B cell (primary cell): ENCODE data around the gene ZNF35. TPM values are rescaled to one million over a fixed set of nuclear protein-coding genes. Genes with fewer than 3 reads are reported as not detected.

Experiments
- ATAC-seq: fragments of 200-7000 bp; cut with Tn5 transposase; one replicate; pipeline ENCODE4 v1.10.0; 2021; ENCODE audit warnings: low read depth, mild to moderate bottlenecking, moderate number of reproducible peaks, moderate library complexity
- CTCF ChIA-PET: fragments of 350-600 bp; sonication (Branson Sonifier 250); formaldehyde crosslinking; loops from one replicate; lab custom pipeline; 2021; ENCODE audit warnings: antibody characterized with exemption, inconsistent platforms; lab: Charles Lee
- POLR2A ChIA-PET: fragments of 350-600 bp; sonication (Branson Sonifier 250); formaldehyde crosslinking; loops from one replicate; lab custom pipeline; 2021; ENCODE audit warnings: antibody characterized with exemption; lab: Charles Lee
- DNase-seq: peaks from one replicate; pipeline ENCODE4 v3.0.0; 2013
- H2AFZ ChIP-seq: 2 replicates; pipeline ENCODE4 v1.6.1; 2012; ENCODE audit warnings: mild to moderate bottlenecking, low read depth, low read length; ENCODE audit not compliant: insufficient read depth, poor library complexity, severe bottlenecking
- H3K27ac ChIP-seq, 2 donors: 1 replicate in 1 of 2; 2 replicates in 1 of 2; pipeline ENCODE4 v1.5.1; 2012 to 2013; ENCODE audit warnings: low read length in 2 of 2, mild to moderate bottlenecking in 2 of 2, moderate library complexity in 1 of 2
- H3K27me3 ChIP-seq, 4 experiments: fragments of 200-600 bp in 1 of 4; sonication (generic) in 1 of 4; replicated peaks in 1 of 4; 1 replicate in 2 of 4; 2 replicates in 2 of 4; pipeline versions ENCODE4 v1.6.1 to v1.7.0; 2013 to 2016; ENCODE audit warnings: low read length in 3 of 4, mild to moderate bottlenecking in 2 of 4, mixed read lengths in 1 of 4, moderate library complexity in 1 of 4; ENCODE audit not compliant: insufficient read depth in 4 of 4, control insufficient read depth in 3 of 4; ENCODE audit errors: control extremely low read depth in 1 of 4
- H3K36me3 ChIP-seq, 2 experiments: replicated peaks in 1 of 2; 1 replicate in 1 of 2; 2 replicates in 1 of 2; pipeline versions ENCODE4 v1.6.1 to v1.7.1; 2013; ENCODE audit warnings: low read length in 1 of 2; ENCODE audit not compliant: insufficient read depth in 2 of 2, control insufficient read depth in 1 of 2; ENCODE audit errors: control extremely low read depth in 1 of 2, extremely low read depth in 1 of 2
- H3K4me1 ChIP-seq, 2 donors: fragments of 200-600 bp in 1 of 2; sonication (generic) in 1 of 2; 1 replicate in 1 of 2; 2 replicates in 1 of 2; pipeline versions ENCODE4 v1.5.1 to v1.6.1; 2013 to 2017; ENCODE audit warnings: low read length in 2 of 2; ENCODE audit not compliant: control insufficient read depth in 2 of 2, insufficient read depth in 2 of 2
- H3K4me2 ChIP-seq: replicated peaks from 2 replicates; pipeline ENCODE3; 2012; ENCODE audit warnings: mild to moderate bottlenecking, low read depth, low read length; ENCODE audit not compliant: poor library complexity, severe bottlenecking
- H3K4me3 ChIP-seq, 5 experiments: fragments of 200-600 bp in 1 of 5; sonication (generic) in 1 of 5; 1 replicate in 3 of 5; 2 replicates in 2 of 5; pipeline versions ENCODE4 v1.5.1 to v1.7.0; 2011 to 2016; ENCODE audit warnings: low read length in 4 of 5, mild to moderate bottlenecking in 4 of 5, low read depth in 2 of 5, control low read depth in 1 of 5, moderate library complexity in 1 of 5; ENCODE audit not compliant: insufficient read depth in 1 of 5; ENCODE audit errors: control extremely low read depth in 1 of 5, extremely low read depth in 1 of 5
- H3K79me2 ChIP-seq: fragments of 200-600 bp; sonication (generic); one replicate; pipeline ENCODE4 v1.6.0; 2016; ENCODE audit warnings: low read length; ENCODE audit not compliant: control insufficient read depth, insufficient read depth
- H3K9ac ChIP-seq: fragments of 200-600 bp; sonication (generic); 2 replicates; pipeline ENCODE4 v1.6.1; 2017; ENCODE audit warnings: mild to moderate bottlenecking, low read length, moderate library complexity
- H3K9me3 ChIP-seq, 3 donors: one replicate each; pipeline versions ENCODE4 v1.6.1 to v1.7.1; 2013; ENCODE audit warnings: low read length in 2 of 3; ENCODE audit not compliant: control insufficient read depth in 2 of 3, insufficient read depth in 1 of 3; ENCODE audit errors: control extremely low read depth in 1 of 3
- H4K20me1 ChIP-seq: 2 replicates; pipeline ENCODE4 v1.6.0; 2012; ENCODE audit warnings: mild to moderate bottlenecking, low read length; ENCODE audit not compliant: insufficient read depth, control insufficient read depth, poor library complexity, severe bottlenecking
- H3K27ac Mint-ChIP-seq: one replicate; pipeline ENCODE4 v1.8.0; 2021; ENCODE audit warnings: mixed read lengths
- H3K27me3 Mint-ChIP-seq: one replicate; pipeline ENCODE4 v1.8.0; 2021; ENCODE audit warnings: mixed read lengths
- H3K4me1 Mint-ChIP-seq: one replicate; pipeline ENCODE4 v1.8.0; 2021; ENCODE audit warnings: mixed read lengths
- H3K4me3 Mint-ChIP-seq: one replicate; pipeline ENCODE4 v1.8.0; 2021; ENCODE audit warnings: mixed read lengths
- H3K9me3 Mint-ChIP-seq: one replicate; pipeline ENCODE4 v1.8.0; 2022; ENCODE audit warnings: mixed read lengths; ENCODE audit not compliant: insufficient read depth
- CTCF ChIP-seq: fragments of 200-600 bp; IDR thresholded peaks from one replicate; pipeline ENCODE4 v1.8.0; 2022; ENCODE audit warnings: antibody characterized with exemption, mild to moderate bottlenecking
- EZH2 ChIP-seq: IDR thresholded peaks from 2 replicates; pipeline ENCODE4 v1.6.1; 2012; ENCODE audit warnings: borderline replicate concordance, low read depth, mild to moderate bottlenecking, moderate library complexity, low read length; ENCODE audit not compliant: insufficient read depth, poor library complexity, severe bottlenecking
- WGBS: methylation state at CpG from one replicate; pipeline ENCODE4 v1.1.5; 2013; ENCODE audit warnings: missing lambda C conversion rate; ENCODE audit not compliant: insufficient coverage; 5-methylcytosine and 5-hydroxymethylcytosine counted together
- intact Hi-C: fragments of 100-400 bp; cut with micrococcal nuclease; formaldehyde crosslinking; loops from one replicate; pipeline ENCODE4 v1.10.0; 2022
- polyA plus RNA-seq: library from polyadenylated mRNA; depleted of rRNA; stranded (reverse); fragments of >200 nt; gene quantifications from 2 replicates; pipeline ENCODE4 v1.2.3, GENCODE V29; 2012
- total RNA-seq, 2 donors: library from RNA; stranded (reverse); fragments of 120-200 nt in 1 of 2; gene quantifications; 1 replicate in 1 of 2; 2 replicates in 1 of 2; pipeline versions ENCODE4 v1.2.3 to v1.2.4, GENCODE V29; 2013 to 2022

Gene ZNF35
- total and polyA plus RNA-seq, 2 donors (not counting 1 experiment from before 2014, with no cell fraction given): 1.4 to 12.1 TPM

DNA sequence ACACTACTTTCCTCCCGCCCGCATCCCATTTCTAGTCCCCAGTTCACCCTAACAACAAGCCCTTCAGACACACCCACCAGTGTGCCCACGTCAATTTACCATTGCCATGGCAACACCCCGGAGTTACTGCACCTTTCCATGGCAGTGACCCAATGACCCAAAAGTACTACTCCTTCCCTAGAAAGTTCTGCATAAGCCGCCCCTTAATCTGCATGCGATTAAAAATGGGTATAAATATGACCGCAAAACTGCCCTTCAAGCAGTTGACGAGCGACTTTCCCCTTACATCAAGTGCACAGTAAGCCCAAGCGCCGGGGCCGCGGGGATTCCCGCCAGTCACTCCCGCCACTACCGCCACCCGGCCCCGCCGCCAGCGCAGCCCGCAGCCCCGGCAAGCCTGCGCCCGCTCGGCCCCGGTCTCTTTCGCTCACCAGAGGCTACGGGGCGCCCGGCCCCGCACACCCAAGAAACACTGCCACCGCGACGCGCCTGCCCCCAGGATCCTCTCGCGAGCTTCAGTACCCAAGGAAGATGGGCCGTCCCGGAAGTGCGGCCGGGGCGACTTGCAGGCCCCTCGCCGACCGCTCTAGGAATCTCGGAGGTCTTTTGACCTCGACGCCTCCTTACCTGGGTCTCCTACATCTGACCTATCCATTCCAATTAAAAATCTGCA lies 36.7 kb downstream of the ZNF35 start:
- H3K4me1 ChIP-seq: peaks cover 11% of the 10 kb centered on the region in 2 donors
- peaks cover 0 to 1% of the 10 kb centered on the region in 2 experiments for H3K36me3 ChIP-seq
- peaks cover 0 to 12% (median 4%) of the 10 kb centered on the region in 3 donors for H3K9me3 ChIP-seq
- H3K4me3 ChIP-seq: peak overlapping the region; percentile 46 to 72 (median 70)
- intact Hi-C loops: loop anchor here (1.0 kb wide), 5 partner anchors 27 to 208 kb away; partner anchors contain the start of genes KIAA1143, KIF15, ZNF197 and ZNF35
- no peak for TF ChIP-seq CTCF
- no peak for TF ChIP-seq EZH2
- Mint-ChIP-seq H3K27ac (peak overlapping the region; percentile 69), H3K4me3 (peak overlapping the region; percentile 91), H3K9me3 (peaks cover 24% of the 10 kb centered on the region), H3K4me1 (peaks cover 21% of the 10 kb centered on the region), H3K27me3 (peaks cover 20% of the 10 kb centered on the region)
- DNase-seq (peak; percentile 85), ATAC-seq (peak; percentile 86)
- POLR2A ChIA-PET: interaction anchor here (1.5 kb wide), 1 partner anchor 44 kb away, joined by 4 read pairs; the partner anchor contains the start of gene ZNF501
- H3K27ac ChIP-seq: peak overlapping the region in 1 of 2 donors; percentile 78
- 7% methylated on average over 45 of the region's 48 CpGs for WGBS
- H3K9ac ChIP-seq: peak overlapping the region; percentile 91
- peak overlapping the region; percentile 81 for H3K4me2 ChIP-seq
- H3K27me3 ChIP-seq: peaks cover 0 to 17% (median 8%) of the 10 kb centered on the region in 4 experiments
- H2AFZ ChIP-seq: peak overlapping the region; percentile 88
- CTCF ChIA-PET: no interaction called here
- no peaks in the 10 kb centered on the region for H3K79me2 ChIP-seq
- no peaks in the 10 kb centered on the region for H4K20me1 ChIP-seq

DNA sequence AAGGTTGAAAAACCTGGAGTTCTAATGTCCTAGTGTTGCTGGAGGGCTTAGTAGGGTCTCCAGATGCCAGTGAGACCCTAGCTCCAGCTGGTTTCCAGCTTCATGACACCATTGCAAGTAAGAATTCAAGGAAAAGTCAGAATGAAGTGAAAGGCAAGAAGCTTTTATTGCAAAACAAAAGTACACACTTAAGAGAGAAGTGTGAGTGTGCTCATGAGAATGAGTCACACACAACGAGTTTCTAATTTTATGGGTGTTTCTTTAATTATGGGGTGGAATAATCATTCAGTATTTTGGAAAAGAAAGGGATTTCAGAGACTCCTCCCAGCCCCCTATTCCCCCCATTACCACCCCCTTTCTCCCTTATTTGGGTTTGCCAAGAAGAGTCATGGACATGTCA lies 39.4 kb downstream of the ZNF35 start:
- CTCF ChIA-PET: no interaction called here
- no peak for ATAC-seq
- no peak overlapping the region for H2AFZ ChIP-seq
- no peak for DNase-seq
- no peak overlapping the region for H3K4me2 ChIP-seq
- H3K4me1 Mint-ChIP-seq: peaks cover 21% of the 10 kb centered on the region
- H4K20me1 ChIP-seq: no peaks in the 10 kb centered on the region
- peaks cover 11% of the 10 kb centered on the region in 2 donors for H3K4me1 ChIP-seq
- H3K4me3 Mint-ChIP-seq: no peak overlapping the region
- no peak overlapping the region for H3K9ac ChIP-seq
- TF ChIP-seq CTCF (no peak), EZH2 (no peak)
- peaks cover 0 to 7% (median 3%) of the 10 kb centered on the region in 3 donors for H3K9me3 ChIP-seq
- no CpG with 5 or more reads among the region's 1 CpG for WGBS
- no peak overlapping the region for H3K27ac ChIP-seq
- no peak overlapping the region for H3K4me3 ChIP-seq
- H3K79me2 ChIP-seq: no peaks in the 10 kb centered on the region
- H3K36me3 ChIP-seq: peaks cover 0 to 1% of the 10 kb centered on the region in 2 experiments
- POLR2A ChIA-PET: no interaction called here
- peaks cover 45% of the 10 kb centered on the region for H3K27me3 Mint-ChIP-seq
- H3K27ac Mint-ChIP-seq: no peak overlapping the region
- H3K27me3 ChIP-seq: peaks cover 0 to 17% (median 8%) of the 10 kb centered on the region in 4 experiments
- peaks cover 18% of the 10 kb centered on the region for H3K9me3 Mint-ChIP-seq
- intact Hi-C loops: no loop called here
